Stomach (tissue), 4 donors: Measurements from ENCODE around the gene DMRT2.

ENCODE experiments used
- CTCF ChIP-seq, 7 experiments: fragments of 450-650 bp in 4 of 7; fragments of 200-600 bp in 3 of 7; sonication (generic) in 3 of 7; IDR thresholded peaks; one replicate each; pipeline ENCODE4 v1.5.1; 2016 to 2019; ENCODE audit warnings: antibody characterized with exemption in 7 of 7, control low read depth in 2 of 7, mild to moderate bottlenecking in 1 of 7
- EP300 ChIP-seq: sonication (generic); formaldehyde crosslinking; IDR thresholded peaks from one replicate; pipeline ENCODE4 v1.6.1; 2017; ENCODE audit warnings: antibody characterized with exemption
- POLR2A ChIP-seq, 4 donors: fragments of 450-650 bp; IDR thresholded peaks; one replicate each; pipeline ENCODE4 v1.6.1; 2016; ENCODE audit warnings: antibody characterized with exemption in 4 of 4, control low read depth in 2 of 4, mild to moderate bottlenecking in 1 of 4, moderate library complexity in 1 of 4
- POLR2AphosphoS5 ChIP-seq, 3 donors: sonication (generic); formaldehyde crosslinking; IDR thresholded peaks; one replicate each; pipeline ENCODE4 v1.6.1; 2016; ENCODE audit warnings: antibody characterized with exemption in 3 of 3

GRCh38 chr9:1053282-1053621 lies 3.1 kb downstream of the DMRT2 start:
- TF ChIP-seq POLR2AphosphoS5 (IDR thresholded peaks at IDR 0.05), result no peak
- TF ChIP-seq CTCF (IDR thresholded peaks at IDR 0.05), result no peak
- TF ChIP-seq POLR2A (IDR thresholded peaks at IDR 0.05), result no peak
- TF ChIP-seq EP300, result no peak
